Measurements from ENCODE around the gene AHRR.
"Not testable (repeated sequence)": the region's sequence is repeated elsewhere in the genome, so short reads cannot be mapped to it uniquely, and the experiment has no call there.

- TF ChIP-seq CTCF (IDR thresholded peaks at IDR 0.05; ENCODE audit: poor library complexity); EZH2 (IDR thresholded peaks at IDR 0.05; ENCODE audit: borderline replicate concordance); EZH2phosphoT487 (IDR thresholded peaks at IDR 0.05; ENCODE audit: low read depth, severe bottlenecking, unreplicated experiment): not testable (repeated sequence)
Measured at GRCh38 chr5:474232-474839, 152.8 kb downstream of the AHRR start.
